ENCODE results near the gene TSPAN18.

DNA sequence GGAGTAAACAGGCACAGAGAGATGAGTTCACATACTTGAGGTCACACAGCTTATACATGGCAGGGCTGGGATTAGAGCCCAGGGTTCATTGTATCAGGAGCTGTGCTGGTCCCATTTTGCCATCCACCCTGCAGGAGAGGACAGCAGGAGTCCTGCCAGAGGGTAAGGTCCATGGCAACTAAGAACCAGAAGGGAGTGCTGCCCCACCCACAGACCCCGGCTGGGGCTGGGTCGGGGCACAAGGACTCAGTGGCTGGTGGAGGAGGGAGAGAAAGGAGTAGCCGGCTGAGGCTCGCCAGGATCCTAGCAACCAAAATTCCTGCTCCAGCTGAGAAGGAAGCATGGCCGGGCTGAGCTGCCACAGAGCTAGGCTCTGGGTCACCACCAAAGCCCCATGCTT is 249.8 kb downstream of the TSPAN18 start:
- TF ChIP-seq EZH2phosphoT487 (IDR thresholded peaks at IDR 0.05; ENCODE audit: insufficient read depth, low read depth) (no peak), EZH2 (IDR thresholded peaks at IDR 0.05; ENCODE audit: insufficient read depth, poor library complexity, severe bottlenecking) (no peak)

Data from GM23248 (cell line).